WTC11 (cell line): ENCODE data around the gene B3GALT4. TPM values are rescaled to one million over a fixed set of nuclear protein-coding genes. Genes with fewer than 3 reads are reported as not detected.

Experiments used
- ATAC-seq: fragments of 200-7000 bp; cut with Tn5 transposase; 2 replicates; pipeline ENCODE4 v1.10.0; 2021; ENCODE audit warnings: mild to moderate bottlenecking, moderate library complexity
- CTCF ChIA-PET: fragments of 300-600 bp; sonication (Branson Sonifier 250); formaldehyde crosslinking; loops from one replicate; lab custom pipeline; 2021; ENCODE audit warnings: antibody characterized with exemption; lab: Charles Lee
- POLR2A ChIA-PET: fragments of 350-600 bp; sonication (Branson Sonifier 250); formaldehyde crosslinking; loops from one replicate; lab custom pipeline; 2021; ENCODE audit warnings: antibody characterized with exemption; lab: Charles Lee
- DNase-seq: peaks from one replicate; pipeline ENCODE4 v3.0.0; 2021; ENCODE audit warnings: low spot score
- H3K27ac Mint-ChIP-seq: 2 replicates; pipeline ENCODE4 v1.8.0; 2021; ENCODE audit warnings: mixed read lengths
- H3K27me3 Mint-ChIP-seq: 2 replicates; pipeline ENCODE4 v1.8.0; 2021; ENCODE audit warnings: low read depth, mild to moderate bottlenecking, moderate library complexity, mixed read lengths
- H3K36me3 Mint-ChIP-seq: 2 replicates; pipeline ENCODE4 v1.8.0; 2021; ENCODE audit warnings: mixed read lengths
- H3K4me1 Mint-ChIP-seq: 2 replicates; pipeline ENCODE4 v1.8.0; 2022; ENCODE audit warnings: mixed read lengths
- H3K4me3 Mint-ChIP-seq: 2 replicates; pipeline ENCODE4 v1.8.0; 2021; ENCODE audit warnings: mild to moderate bottlenecking, moderate library complexity, mixed read lengths
- H3K9me3 Mint-ChIP-seq: 2 replicates; pipeline ENCODE4 v1.8.0; 2021; ENCODE audit warnings: mixed read lengths
- ATF1 ChIP-seq: sonication (generic); formaldehyde crosslinking; IDR thresholded peaks from 2 replicates; pipeline ENCODE4 v1.8.1; 2023; ENCODE audit warnings: mild to moderate bottlenecking, moderate library complexity, missing genetic modification reagents
- ATF3 ChIP-seq: sonication (generic); formaldehyde crosslinking; conservative IDR thresholded peaks from 2 replicates; pipeline ENCODE4 v1.8.1; 2022; ENCODE audit warnings: mild to moderate bottlenecking, missing genetic modification reagents
- CBFB ChIP-seq: sonication (generic); formaldehyde crosslinking; IDR thresholded peaks from 2 replicates; pipeline ENCODE4 v1.8.1; 2022; ENCODE audit warnings: mild to moderate bottlenecking, low read depth, missing genetic modification reagents
- CREB1 ChIP-seq: sonication (generic); formaldehyde crosslinking; IDR thresholded peaks from 2 replicates; pipeline ENCODE4 v1.8.0; 2023; ENCODE audit warnings: mild to moderate bottlenecking, missing genetic modification reagents
- CREM ChIP-seq: sonication (generic); formaldehyde crosslinking; IDR thresholded peaks from 2 replicates; pipeline ENCODE4 v1.8.1; 2022; ENCODE audit warnings: mild to moderate bottlenecking, missing genetic modification reagents, moderate library complexity
- ESRRA ChIP-seq: sonication (generic); formaldehyde crosslinking; IDR thresholded peaks from 2 replicates; pipeline ENCODE4 v1.8.1; 2022; ENCODE audit warnings: mild to moderate bottlenecking, missing genetic modification reagents, borderline replicate concordance
- ETV6 ChIP-seq: sonication (generic); formaldehyde crosslinking; IDR thresholded peaks from 2 replicates; pipeline ENCODE4 v1.8.1; 2022; ENCODE audit warnings: mild to moderate bottlenecking, missing genetic modification reagents
- FOXK1 ChIP-seq: sonication (generic); formaldehyde crosslinking; IDR thresholded peaks from 2 replicates; pipeline ENCODE4 v1.8.0; 2022; ENCODE audit warnings: mild to moderate bottlenecking, moderate library complexity, missing genetic modification reagents
- GRHL2 ChIP-seq: fragments of 250-450 bp; sonication (Bioruptor Pico); IDR thresholded peaks from 2 replicates; pipeline ENCODE4 v1.8.0; 2022; ENCODE audit warnings: mild to moderate bottlenecking, moderate library complexity; ENCODE audit not compliant: insufficient replicate concordance, severe bottlenecking
- JAZF1 ChIP-seq: fragments of 250-450 bp; sonication (Bioruptor Pico); IDR thresholded peaks from 2 replicates; pipeline ENCODE4 v1.9.0; 2021; ENCODE audit warnings: moderate library complexity, mild to moderate bottlenecking, inconsistent platforms
- NR1H2 ChIP-seq: sonication (generic); formaldehyde crosslinking; IDR thresholded peaks from 2 replicates; pipeline ENCODE4 v1.9.0; 2021; ENCODE audit warnings: mild to moderate bottlenecking, moderate library complexity, missing genetic modification reagents
- NR2C2 ChIP-seq: sonication (generic); formaldehyde crosslinking; IDR thresholded peaks from 2 replicates; pipeline ENCODE4 v1.8.0; 2022; ENCODE audit warnings: mild to moderate bottlenecking, missing genetic modification reagents
- TCF7 ChIP-seq: sonication (generic); formaldehyde crosslinking; IDR thresholded peaks from 2 replicates; pipeline ENCODE4 v1.8.0; 2022; ENCODE audit warnings: mild to moderate bottlenecking, low read depth, missing genetic modification reagents, moderate library complexity
- TEAD4 ChIP-seq: sonication (generic); formaldehyde crosslinking; IDR thresholded peaks from 2 replicates; pipeline ENCODE4 v1.8.0; 2022; ENCODE audit warnings: mild to moderate bottlenecking, missing genetic modification reagents
- ZBTB21 ChIP-seq: sonication (generic); formaldehyde crosslinking; IDR thresholded peaks from 2 replicates; pipeline ENCODE4 v1.8.1; 2023; ENCODE audit warnings: mild to moderate bottlenecking, missing genetic modification reagents, borderline replicate concordance
- ZNF121 ChIP-seq: sonication (generic); formaldehyde crosslinking; IDR thresholded peaks from 2 replicates; pipeline ENCODE4 v1.8.0; 2023; ENCODE audit warnings: missing genetic modification reagents
- ZNF232 ChIP-seq: sonication (generic); formaldehyde crosslinking; IDR thresholded peaks from 2 replicates; pipeline ENCODE4 v1.8.0; 2022; ENCODE audit warnings: mild to moderate bottlenecking, missing genetic modification reagents
- ZNF263 ChIP-seq: sonication (generic); formaldehyde crosslinking; IDR thresholded peaks from 2 replicates; pipeline ENCODE4 v1.8.1; 2022; ENCODE audit warnings: low read depth, mild to moderate bottlenecking, moderate library complexity, missing genetic modification reagents
- total RNA-seq: library from RNA; stranded (reverse); gene quantifications from 3 replicates; pipeline ENCODE4 v1.2.3, GENCODE V29; 2021
- TF ChIP-seq, protein P1 (sequence below): sonication (generic); formaldehyde crosslinking; IDR thresholded peaks from 2 replicates; pipeline ENCODE4 v1.8.0; 2022; ENCODE audit warnings: mild to moderate bottlenecking, missing genetic modification reagents
- TF ChIP-seq, protein P2 (sequence below): sonication (generic); formaldehyde crosslinking; IDR thresholded peaks from 2 replicates; pipeline ENCODE4 v1.8.1; 2023; ENCODE audit warnings: mild to moderate bottlenecking, missing genetic modification reagents, borderline replicate concordance
- TF ChIP-seq, protein P3 (sequence below): sonication (generic); formaldehyde crosslinking; IDR thresholded peaks from 2 replicates; pipeline ENCODE4 v1.8.1; 2023; ENCODE audit warnings: mild to moderate bottlenecking, missing genetic modification reagents
- TF ChIP-seq, protein P4 (sequence below): sonication (generic); formaldehyde crosslinking; conservative IDR thresholded peaks from 2 replicates; pipeline ENCODE4 v1.8.1; 2023; ENCODE audit warnings: mild to moderate bottlenecking, low read depth, missing genetic modification reagents, moderate library complexity
- TF ChIP-seq, protein P5 (sequence below): fragments of 250-450 bp; sonication (Bioruptor Pico); IDR thresholded peaks from 2 replicates; pipeline ENCODE4 v2.1.2; 2022; ENCODE audit warnings: mild to moderate bottlenecking, moderate library complexity

Gene B3GALT4
- total RNA-seq, 1 experiment from 2014 or later, result 4.1 TPM

GRCh38 chr6:33252759-33253158 lies 24.2 kb upstream of the B3GALT4 start:
- POLR2A ChIA-PET, result no interaction called here
- Mint-ChIP-seq H3K36me3 (peaks cover 26% of the 10 kb centered on the region), H3K27ac (no peak overlapping the region), H3K4me3 (no peak overlapping the region), H3K9me3 (no peaks in the 10 kb centered on the region), H3K27me3 (peaks cover 12% of the 10 kb centered on the region), H3K4me1 (peaks cover 18% of the 10 kb centered on the region)
- no peak for DNase-seq
- no peak for ATAC-seq
- TF ChIP-seq, protein P1, sequence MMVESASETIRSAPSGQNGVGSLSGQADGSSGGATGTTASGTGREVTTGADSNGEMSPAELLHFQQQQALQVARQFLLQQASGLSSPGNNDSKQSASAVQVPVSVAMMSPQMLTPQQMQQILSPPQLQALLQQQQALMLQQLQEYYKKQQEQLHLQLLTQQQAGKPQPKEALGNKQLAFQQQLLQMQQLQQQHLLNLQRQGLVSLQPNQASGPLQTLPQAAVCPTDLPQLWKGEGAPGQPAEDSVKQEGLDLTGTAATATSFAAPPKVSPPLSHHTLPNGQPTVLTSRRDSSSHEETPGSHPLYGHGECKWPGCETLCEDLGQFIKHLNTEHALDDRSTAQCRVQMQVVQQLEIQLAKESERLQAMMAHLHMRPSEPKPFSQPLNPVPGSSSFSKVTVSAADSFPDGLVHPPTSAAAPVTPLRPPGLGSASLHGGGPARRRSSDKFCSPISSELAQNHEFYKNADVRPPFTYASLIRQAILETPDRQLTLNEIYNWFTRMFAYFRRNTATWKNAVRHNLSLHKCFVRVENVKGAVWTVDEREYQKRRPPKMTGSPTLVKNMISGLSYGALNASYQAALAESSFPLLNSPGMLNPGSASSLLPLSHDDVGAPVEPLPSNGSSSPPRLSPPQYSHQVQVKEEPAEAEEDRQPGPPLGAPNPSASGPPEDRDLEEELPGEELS (CRISPR knock-in tag), result no peak
- TF ChIP-seq, protein P2, sequence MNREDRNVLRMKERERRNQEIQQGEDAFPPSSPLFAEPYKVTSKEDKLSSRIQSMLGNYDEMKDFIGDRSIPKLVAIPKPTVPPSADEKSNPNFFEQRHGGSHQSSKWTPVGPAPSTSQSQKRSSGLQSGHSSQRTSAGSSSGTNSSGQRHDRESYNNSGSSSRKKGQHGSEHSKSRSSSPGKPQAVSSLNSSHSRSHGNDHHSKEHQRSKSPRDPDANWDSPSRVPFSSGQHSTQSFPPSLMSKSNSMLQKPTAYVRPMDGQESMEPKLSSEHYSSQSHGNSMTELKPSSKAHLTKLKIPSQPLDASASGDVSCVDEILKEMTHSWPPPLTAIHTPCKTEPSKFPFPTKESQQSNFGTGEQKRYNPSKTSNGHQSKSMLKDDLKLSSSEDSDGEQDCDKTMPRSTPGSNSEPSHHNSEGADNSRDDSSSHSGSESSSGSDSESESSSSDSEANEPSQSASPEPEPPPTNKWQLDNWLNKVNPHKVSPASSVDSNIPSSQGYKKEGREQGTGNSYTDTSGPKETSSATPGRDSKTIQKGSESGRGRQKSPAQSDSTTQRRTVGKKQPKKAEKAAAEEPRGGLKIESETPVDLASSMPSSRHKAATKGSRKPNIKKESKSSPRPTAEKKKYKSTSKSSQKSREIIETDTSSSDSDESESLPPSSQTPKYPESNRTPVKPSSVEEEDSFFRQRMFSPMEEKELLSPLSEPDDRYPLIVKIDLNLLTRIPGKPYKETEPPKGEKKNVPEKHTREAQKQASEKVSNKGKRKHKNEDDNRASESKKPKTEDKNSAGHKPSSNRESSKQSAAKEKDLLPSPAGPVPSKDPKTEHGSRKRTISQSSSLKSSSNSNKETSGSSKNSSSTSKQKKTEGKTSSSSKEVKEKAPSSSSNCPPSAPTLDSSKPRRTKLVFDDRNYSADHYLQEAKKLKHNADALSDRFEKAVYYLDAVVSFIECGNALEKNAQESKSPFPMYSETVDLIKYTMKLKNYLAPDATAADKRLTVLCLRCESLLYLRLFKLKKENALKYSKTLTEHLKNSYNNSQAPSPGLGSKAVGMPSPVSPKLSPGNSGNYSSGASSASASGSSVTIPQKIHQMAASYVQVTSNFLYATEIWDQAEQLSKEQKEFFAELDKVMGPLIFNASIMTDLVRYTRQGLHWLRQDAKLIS (CRISPR knock-in tag), result no peak
- TF ChIP-seq ATF3, result no peak
- TF ChIP-seq ATF1 (CRISPR knock-in tag), result no peak
- TF ChIP-seq, protein P3, sequence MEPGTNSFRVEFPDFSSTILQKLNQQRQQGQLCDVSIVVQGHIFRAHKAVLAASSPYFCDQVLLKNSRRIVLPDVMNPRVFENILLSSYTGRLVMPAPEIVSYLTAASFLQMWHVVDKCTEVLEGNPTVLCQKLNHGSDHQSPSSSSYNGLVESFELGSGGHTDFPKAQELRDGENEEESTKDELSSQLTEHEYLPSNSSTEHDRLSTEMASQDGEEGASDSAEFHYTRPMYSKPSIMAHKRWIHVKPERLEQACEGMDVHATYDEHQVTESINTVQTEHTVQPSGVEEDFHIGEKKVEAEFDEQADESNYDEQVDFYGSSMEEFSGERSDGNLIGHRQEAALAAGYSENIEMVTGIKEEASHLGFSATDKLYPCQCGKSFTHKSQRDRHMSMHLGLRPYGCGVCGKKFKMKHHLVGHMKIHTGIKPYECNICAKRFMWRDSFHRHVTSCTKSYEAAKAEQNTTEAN (CRISPR knock-in tag), result no peak
- no peak for TF ChIP-seq FOXK1 (CRISPR knock-in tag)
- TF ChIP-seq TEAD4, result no peak
- no peak for TF ChIP-seq ZNF121 (CRISPR knock-in tag)
- no peak for TF ChIP-seq ZNF232 (CRISPR knock-in tag)
- no peak for TF ChIP-seq CREB1 (CRISPR knock-in tag)
- no peak for TF ChIP-seq ESRRA (CRISPR knock-in tag)
- TF ChIP-seq, protein P4, sequence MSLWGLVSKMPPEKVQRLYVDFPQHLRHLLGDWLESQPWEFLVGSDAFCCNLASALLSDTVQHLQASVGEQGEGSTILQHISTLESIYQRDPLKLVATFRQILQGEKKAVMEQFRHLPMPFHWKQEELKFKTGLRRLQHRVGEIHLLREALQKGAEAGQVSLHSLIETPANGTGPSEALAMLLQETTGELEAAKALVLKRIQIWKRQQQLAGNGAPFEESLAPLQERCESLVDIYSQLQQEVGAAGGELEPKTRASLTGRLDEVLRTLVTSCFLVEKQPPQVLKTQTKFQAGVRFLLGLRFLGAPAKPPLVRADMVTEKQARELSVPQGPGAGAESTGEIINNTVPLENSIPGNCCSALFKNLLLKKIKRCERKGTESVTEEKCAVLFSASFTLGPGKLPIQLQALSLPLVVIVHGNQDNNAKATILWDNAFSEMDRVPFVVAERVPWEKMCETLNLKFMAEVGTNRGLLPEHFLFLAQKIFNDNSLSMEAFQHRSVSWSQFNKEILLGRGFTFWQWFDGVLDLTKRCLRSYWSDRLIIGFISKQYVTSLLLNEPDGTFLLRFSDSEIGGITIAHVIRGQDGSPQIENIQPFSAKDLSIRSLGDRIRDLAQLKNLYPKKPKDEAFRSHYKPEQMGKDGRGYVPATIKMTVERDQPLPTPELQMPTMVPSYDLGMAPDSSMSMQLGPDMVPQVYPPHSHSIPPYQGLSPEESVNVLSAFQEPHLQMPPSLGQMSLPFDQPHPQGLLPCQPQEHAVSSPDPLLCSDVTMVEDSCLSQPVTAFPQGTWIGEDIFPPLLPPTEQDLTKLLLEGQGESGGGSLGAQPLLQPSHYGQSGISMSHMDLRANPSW, result no peak
- TF ChIP-seq ZNF263 (CRISPR knock-in tag), result no peak
- TF ChIP-seq NR1H2 (CRISPR knock-in tag), result no peak
- CTCF ChIA-PET, result no interaction called here

DNA sequence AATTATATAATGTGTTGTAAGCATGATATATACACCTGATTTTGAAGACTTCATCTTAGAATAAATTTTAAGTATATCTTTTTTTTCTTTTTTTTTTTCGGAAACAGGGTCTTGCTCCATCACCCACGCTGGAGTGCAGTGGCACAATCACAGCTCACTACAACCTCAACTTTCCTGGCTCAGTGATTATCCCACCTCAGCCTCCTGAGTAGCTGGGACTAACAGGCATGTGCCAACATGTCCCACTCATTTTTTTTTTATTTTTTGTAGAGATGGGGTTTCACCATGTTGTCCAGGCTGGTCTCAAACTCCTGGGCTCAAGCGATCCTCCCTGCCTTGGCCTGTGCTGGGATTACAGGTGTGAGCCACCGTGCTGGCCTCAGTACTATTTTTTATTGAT lies 22.3 kb upstream of the B3GALT4 start:
- H3K36me3 Mint-ChIP-seq, result peaks cover 37% of the 10 kb centered on the region
- TF ChIP-seq ZNF263 (CRISPR knock-in tag) (no peak), ZNF232 (CRISPR knock-in tag) (no peak), NR2C2 (CRISPR knock-in tag) (no peak), TCF7 (CRISPR knock-in tag) (no peak), CBFB (CRISPR knock-in tag) (no peak), CREM (no peak), ZBTB21 (CRISPR knock-in tag) (no peak), ETV6 (CRISPR knock-in tag) (no peak), GRHL2 (no peak), JAZF1 (CRISPR knock-in tag) (no peak)
- TF ChIP-seq, protein P5, sequence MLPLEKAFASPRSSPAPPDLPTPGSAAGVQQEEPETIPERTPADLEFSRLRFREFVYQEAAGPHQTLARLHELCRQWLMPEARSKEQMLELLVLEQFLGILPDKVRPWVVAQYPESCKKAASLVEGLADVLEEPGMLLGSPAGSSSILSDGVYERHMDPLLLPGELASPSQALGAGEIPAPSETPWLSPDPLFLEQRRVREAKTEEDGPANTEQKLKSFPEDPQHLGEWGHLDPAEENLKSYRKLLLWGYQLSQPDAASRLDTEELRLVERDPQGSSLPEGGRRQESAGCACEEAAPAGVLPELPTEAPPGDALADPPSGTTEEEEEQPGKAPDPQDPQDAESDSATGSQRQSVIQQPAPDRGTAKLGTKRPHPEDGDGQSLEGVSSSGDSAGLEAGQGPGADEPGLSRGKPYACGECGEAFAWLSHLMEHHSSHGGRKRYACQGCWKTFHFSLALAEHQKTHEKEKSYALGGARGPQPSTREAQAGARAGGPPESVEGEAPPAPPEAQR (CRISPR knock-in tag), result no peak
- TF ChIP-seq, all 79 proteins: peak for 0
- ChIA-PET CTCF (interaction anchor here (0.7 to 0.9 kb wide), 4 partner anchors 13 to 206 kb away, joined by 3 to 5 read pairs (median 4); partner anchors contain the start of gene WDR46), POLR2A (interaction anchor here (0.7 kb wide), 1 partner anchor 129 kb away, joined by 4 read pairs; no protein-coding TSS in a partner anchor)
- Mint-ChIP-seq H3K27me3 (no peaks in the 10 kb centered on the region), H3K4me1 (peaks cover 8% of the 10 kb centered on the region), H3K4me3 (no peak overlapping the region), H3K27ac (no peak overlapping the region), H3K9me3 (no peaks in the 10 kb centered on the region)
- DNase-seq (no peak), ATAC-seq (no peak)
